ENCODE measurements around the gene GATA3. TPM values are rescaled to one million over a fixed set of nuclear protein-coding genes. Genes with fewer than 3 reads are reported as not detected.

GATA3 gene
- total RNA-seq: under 1 TPM; 0.10 to 0.28 TPM
- polyA plus RNA-seq (ENCODE audit: insufficient read length in 2 of 2): 1 to 10 TPM; 1.9 to 3.4 TPM
- long read RNA-seq, donor 1: 0 reads
- long read RNA-seq, donor 2: 0 reads
- long read RNA-seq, donor 3: 0 reads
- long read RNA-seq, donor 4, partial matches to known transcripts: 0 of 1 reads
- long read RNA-seq, donor 4, other reads (novel, unspliced or antisense): 0 of 1 reads

- H3K9me3 ChIP-seq (ENCODE audit: control insufficient read depth, insufficient read depth, low read length): no peaks in the 10 kb centered on the region
- peaks cover 98% of the 10 kb centered on the region for H3K27me3 ChIP-seq (ENCODE audit: control insufficient read depth, insufficient read depth, low read length)
- peaks cover 57% of the 10 kb centered on the region for H3K4me1 ChIP-seq (ENCODE audit: control insufficient read depth, insufficient read depth, low read length)
Observed at GRCh38 chr10:8054494-8055407, at the start of gene GATA3. Gene GATA3, plus strand, starts transcription at chr10:8054688. Its CDS starts 968 bp downstream, at chr10:8055656.

DNA sequence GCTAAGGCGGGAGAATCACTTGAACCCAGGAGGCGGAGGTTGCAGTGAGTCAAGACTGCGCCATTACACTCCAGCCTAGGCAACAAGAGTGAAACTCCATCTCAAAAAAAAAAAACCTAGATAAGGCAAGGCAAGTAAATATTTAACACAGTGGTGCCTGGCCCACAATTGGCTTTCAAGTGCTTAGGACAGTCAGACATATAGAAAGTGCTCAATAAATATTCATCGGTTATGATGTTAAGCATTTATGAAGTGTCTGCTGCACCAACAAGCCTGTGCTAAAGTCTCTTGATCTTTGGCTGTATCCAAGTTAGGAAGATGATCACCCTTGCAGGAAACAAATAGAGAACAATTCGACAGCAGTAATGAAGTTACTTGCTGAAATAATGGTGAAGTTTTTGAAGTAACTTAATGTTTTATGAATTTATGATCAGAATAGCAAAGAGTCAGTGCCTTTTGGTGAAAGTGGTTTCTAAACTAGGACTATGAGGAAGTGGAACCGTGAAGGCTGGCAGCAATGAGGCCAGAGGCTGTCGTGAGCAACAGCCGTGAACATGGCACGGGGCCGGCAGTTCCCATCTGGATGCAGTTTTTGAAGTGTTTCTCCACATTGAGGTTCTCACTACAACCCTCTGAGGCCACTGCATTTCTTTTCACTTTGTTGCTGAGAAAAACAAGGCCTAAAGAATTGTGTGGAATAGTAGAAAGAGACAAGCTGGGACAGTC, 48.1 kb upstream of the GATA3 start:
- WGBS (ENCODE audit: insufficient coverage): 93% methylated on average over 7 of the region's 10 CpGs
- peaks cover 20% of the 10 kb centered on the region for H3K36me3 ChIP-seq (ENCODE audit: control insufficient read depth, insufficient read depth, low read length)
- H3K27ac ChIP-seq (ENCODE audit: low read depth, low read length): no peak overlapping the region
- H3K4me3 ChIP-seq (ENCODE audit: low read depth, low read length): no peak overlapping the region
- no peak for DNase-seq (ENCODE audit: low read depth in 4 of 6, low spot score in 6 of 6)
- H3K27me3 ChIP-seq (ENCODE audit: control insufficient read depth, insufficient read depth, low read length): no peaks in the 10 kb centered on the region
- no peaks in the 10 kb centered on the region for H3K4me1 ChIP-seq (ENCODE audit: control insufficient read depth, insufficient read depth, low read length)
- peaks cover 12% of the 10 kb centered on the region for H3K9me3 ChIP-seq (ENCODE audit: control insufficient read depth, insufficient read depth, low read length)

More at GRCh38 chr10:8054494-8055407, at the start of gene GATA3:
- Histone ChIP-seq H3K36me3 (ENCODE audit: control insufficient read depth, insufficient read depth, low read length) (no peaks in the 10 kb centered on the region), H3K27ac (ENCODE audit: low read depth, low read length) (no peak within 1 kb of the TSS), H3K4me3 (ENCODE audit: low read depth, low read length) (peak within 1 kb of the TSS; percentile 41)
- DNase-seq (ENCODE audit: low read depth in 4 of 6, low spot score in 6 of 6): peak in 2 of 6 donors; percentile 42 to 61
- WGBS (ENCODE audit: insufficient coverage): 2% methylated on average over 52 of the region's 65 CpGs

DNA sequence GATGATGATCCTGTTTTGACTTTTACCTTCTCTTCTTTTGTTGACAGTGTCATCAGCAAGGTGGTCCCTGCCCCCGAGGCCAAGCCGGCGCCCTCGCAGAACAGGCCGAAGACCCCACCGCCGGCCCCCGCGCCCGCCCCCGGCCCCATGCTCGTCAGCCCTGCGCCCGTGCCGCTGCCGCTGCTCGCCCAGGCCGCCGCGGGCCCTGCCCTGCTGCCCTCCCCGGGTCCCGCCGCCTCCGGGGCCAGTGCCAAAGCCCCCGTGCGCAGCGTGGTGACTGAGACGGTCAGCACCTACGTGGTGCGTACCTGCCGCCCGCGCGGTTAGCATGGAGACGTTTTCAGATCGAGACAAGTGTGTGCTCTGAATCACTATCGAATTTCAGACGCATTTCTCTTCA, 45.5 kb upstream of the GATA3 start:
- 97% methylated on average over 27 of the region's 38 CpGs for WGBS (ENCODE audit: insufficient coverage)
- H3K9me3 ChIP-seq (ENCODE audit: control insufficient read depth, insufficient read depth, low read length): peaks cover 9% of the 10 kb centered on the region
- H3K4me3 ChIP-seq (ENCODE audit: low read depth, low read length): no peak overlapping the region
- no peak for DNase-seq (ENCODE audit: low read depth in 4 of 6, low spot score in 6 of 6)
- H3K4me1 ChIP-seq (ENCODE audit: control insufficient read depth, insufficient read depth, low read length): no peaks in the 10 kb centered on the region
- peaks cover 25% of the 10 kb centered on the region for H3K36me3 ChIP-seq (ENCODE audit: control insufficient read depth, insufficient read depth, low read length)
- no peaks in the 10 kb centered on the region for H3K27me3 ChIP-seq (ENCODE audit: control insufficient read depth, insufficient read depth, low read length)
- no peak overlapping the region for H3K27ac ChIP-seq (ENCODE audit: low read depth, low read length)

GRCh38 chr10:8013006-8013405, 41.5 kb upstream of the GATA3 start:
- Histone ChIP-seq H3K4me3 (ENCODE audit: low read depth, low read length) (no peak overlapping the region), H3K27me3 (ENCODE audit: control insufficient read depth, insufficient read depth, low read length) (no peaks in the 10 kb centered on the region), H3K4me1 (ENCODE audit: control insufficient read depth, insufficient read depth, low read length) (no peaks in the 10 kb centered on the region), H3K27ac (ENCODE audit: low read depth, low read length) (no peak overlapping the region), H3K36me3 (ENCODE audit: control insufficient read depth, insufficient read depth, low read length) (peaks cover 31% of the 10 kb centered on the region), H3K9me3 (ENCODE audit: control insufficient read depth, insufficient read depth, low read length) (no peaks in the 10 kb centered on the region)
- DNase-seq (ENCODE audit: low read depth in 4 of 6, low spot score in 6 of 6): no peak
- no CpG with 5 or more reads among the region's 1 CpG for WGBS (ENCODE audit: insufficient coverage)

- 98% methylated on average over 9 of the region's 10 CpGs for WGBS (ENCODE audit: insufficient coverage)
- H3K4me1 ChIP-seq (ENCODE audit: control insufficient read depth, insufficient read depth, low read length): no peaks in the 10 kb centered on the region
- no peaks in the 10 kb centered on the region for H3K27me3 ChIP-seq (ENCODE audit: control insufficient read depth, insufficient read depth, low read length)
Observed at GRCh38 chr10:8013619-8014018, 40.9 kb upstream of the GATA3 start.

GRCh38 chr10:8014649-8015048, 39.8 kb upstream of the GATA3 start:
- Histone ChIP-seq H3K27me3 (ENCODE audit: control insufficient read depth, insufficient read depth, low read length) (no peaks in the 10 kb centered on the region), H3K4me3 (ENCODE audit: low read depth, low read length) (no peak overlapping the region), H3K4me1 (ENCODE audit: control insufficient read depth, insufficient read depth, low read length) (no peaks in the 10 kb centered on the region), H3K9me3 (ENCODE audit: control insufficient read depth, insufficient read depth, low read length) (no peaks in the 10 kb centered on the region), H3K36me3 (ENCODE audit: control insufficient read depth, insufficient read depth, low read length) (peaks cover 22% of the 10 kb centered on the region), H3K27ac (ENCODE audit: low read depth, low read length) (no peak overlapping the region)
- WGBS (ENCODE audit: insufficient coverage): 97% methylated on average over 13 of the region's 16 CpGs
- DNase-seq (ENCODE audit: low read depth in 4 of 6, low spot score in 6 of 6): no peak

More at GRCh38 chr10:8013619-8014018, 40.9 kb upstream of the GATA3 start:
- no peak overlapping the region for H3K4me3 ChIP-seq (ENCODE audit: low read depth, low read length)
- peaks cover 29% of the 10 kb centered on the region for H3K36me3 ChIP-seq (ENCODE audit: control insufficient read depth, insufficient read depth, low read length)
- no peaks in the 10 kb centered on the region for H3K9me3 ChIP-seq (ENCODE audit: control insufficient read depth, insufficient read depth, low read length)
- no peak overlapping the region for H3K27ac ChIP-seq (ENCODE audit: low read depth, low read length)
- no peak for DNase-seq (ENCODE audit: low read depth in 4 of 6, low spot score in 6 of 6)

- no peak overlapping the region for H3K27ac ChIP-seq (ENCODE audit: low read depth, low read length)
- H3K36me3 ChIP-seq (ENCODE audit: control insufficient read depth, insufficient read depth, low read length): peaks cover 11% of the 10 kb centered on the region
- no peak overlapping the region for H3K4me3 ChIP-seq (ENCODE audit: low read depth, low read length)
- H3K4me1 ChIP-seq (ENCODE audit: control insufficient read depth, insufficient read depth, low read length): no peaks in the 10 kb centered on the region
- no peaks in the 10 kb centered on the region for H3K27me3 ChIP-seq (ENCODE audit: control insufficient read depth, insufficient read depth, low read length)
- H3K9me3 ChIP-seq (ENCODE audit: control insufficient read depth, insufficient read depth, low read length): no peaks in the 10 kb centered on the region
- 100% methylated on average over 3 of the region's 6 CpGs for WGBS (ENCODE audit: insufficient coverage)
- DNase-seq (ENCODE audit: low read depth in 4 of 6, low spot score in 6 of 6): no peak
Observed at GRCh38 chr10:8017277-8017676, 37.2 kb upstream of the GATA3 start.

DNA sequence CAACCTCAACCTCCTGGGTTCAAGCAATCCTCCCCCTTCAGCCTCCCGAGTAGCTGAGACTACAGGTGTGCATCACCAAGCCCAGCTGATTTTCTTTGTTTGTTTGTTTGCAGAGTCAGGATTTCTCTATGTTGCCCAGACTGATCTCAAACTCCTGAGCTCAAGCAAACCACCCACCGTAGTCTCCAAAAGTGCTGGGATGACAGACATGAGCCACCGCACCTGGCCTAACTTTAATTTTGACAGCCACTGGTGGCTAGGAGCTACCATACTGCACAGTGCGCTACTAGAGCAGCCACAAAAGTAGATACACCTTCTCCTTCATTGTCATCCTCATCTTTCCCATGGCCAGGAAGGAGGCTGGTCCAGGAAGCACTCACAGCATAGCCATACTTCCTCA, 31.2 kb upstream of the GATA3 start:
- DNase-seq (ENCODE audit: low read depth in 4 of 6, low spot score in 6 of 6): no peak
- Histone ChIP-seq H3K4me3 (ENCODE audit: low read depth, low read length) (no peak overlapping the region), H3K9me3 (ENCODE audit: control insufficient read depth, insufficient read depth, low read length) (no peaks in the 10 kb centered on the region), H3K36me3 (ENCODE audit: control insufficient read depth, insufficient read depth, low read length) (no peaks in the 10 kb centered on the region), H3K4me1 (ENCODE audit: control insufficient read depth, insufficient read depth, low read length) (no peaks in the 10 kb centered on the region), H3K27me3 (ENCODE audit: control insufficient read depth, insufficient read depth, low read length) (peaks cover 7% of the 10 kb centered on the region), H3K27ac (ENCODE audit: low read depth, low read length) (no peak overlapping the region)
- 100% methylated on average over 2 of the region's 4 CpGs for WGBS (ENCODE audit: insufficient coverage)

- no peak for DNase-seq (ENCODE audit: low read depth in 4 of 6, low spot score in 6 of 6)
- Histone ChIP-seq H3K9me3 (ENCODE audit: control insufficient read depth, insufficient read depth, low read length) (no peaks in the 10 kb centered on the region), H3K4me1 (ENCODE audit: control insufficient read depth, insufficient read depth, low read length) (no peaks in the 10 kb centered on the region), H3K36me3 (ENCODE audit: control insufficient read depth, insufficient read depth, low read length) (no peaks in the 10 kb centered on the region), H3K27ac (ENCODE audit: low read depth, low read length) (no peak overlapping the region), H3K4me3 (ENCODE audit: low read depth, low read length) (no peak overlapping the region), H3K27me3 (ENCODE audit: control insufficient read depth, insufficient read depth, low read length) (peaks cover 7% of the 10 kb centered on the region)
- 82% methylated on average over 1 of the region's 2 CpGs for WGBS (ENCODE audit: insufficient coverage)
Observed at GRCh38 chr10:8023851-8024250, 30.6 kb upstream of the GATA3 start.

All from spinal cord (tissue), 10 donors.